Endothelial cell of umbilical vein (primary cell): ENCODE measurements around the gene DLG3. TPM values are rescaled to one million over a fixed set of nuclear protein-coding genes. Genes with fewer than 3 reads are reported as not detected.

Experiments
- BruUV-seq: library from RNA; stranded (reverse); fragments of 400-500 nt; replicated peaks from 2 replicates; lab custom pipeline; 2021; lab: Mats Ljungman, UMichigan
- CTCF ChIA-PET: fragments of 300-600, 350-600 bp; sonication (Branson Sonifier 250); formaldehyde crosslinking; loops from one replicate; lab custom pipeline; 2021; ENCODE audit warnings: antibody characterized with exemption, inconsistent platforms; lab: Charles Lee
- POLR2A ChIA-PET: fragments of 300-600, 350-600 bp; sonication (Branson Sonifier 250); formaldehyde crosslinking; loops from one replicate; lab custom pipeline; 2021; ENCODE audit warnings: antibody characterized with exemption, inconsistent platforms; lab: Charles Lee
- DNase-seq: peaks from one replicate; pipeline ENCODE4 v3.0.0-alpha.2; 2011; ENCODE audit warnings: low read depth, low spot score
- FAIRE-seq: peaks from 2 replicates; lab custom pipeline; 2011; peaks lifted over from hg19 to GRCh38; lab: Jason Lieb, UNC
- H2AFZ ChIP-seq: 2 replicates; pipeline ENCODE4 v1.6.0; 2012; ENCODE audit warnings: low read depth, low read length, control low read depth, inconsistent platforms
- H3K27ac ChIP-seq: 2 replicates; pipeline ENCODE4 v1.5.1; 2011; ENCODE audit warnings: low read depth, mild to moderate bottlenecking, control low read depth, low read length, moderate library complexity; ENCODE audit not compliant: insufficient read depth
- H3K27me3 ChIP-seq, 2 experiments: 2 replicates each; pipeline versions ENCODE4 v1.6.0 to v1.6.1; 2011; ENCODE audit warnings: low read length in 2 of 2, mixed read lengths in 1 of 2; ENCODE audit not compliant: control insufficient read depth in 2 of 2, insufficient read depth in 2 of 2
- H3K36me3 ChIP-seq, 2 experiments: 2 replicates in 1 of 2; 3 replicates in 1 of 2; pipeline ENCODE4 v1.5.1; 2011; ENCODE audit warnings: low read length in 2 of 2, mild to moderate bottlenecking in 1 of 2, moderate library complexity in 1 of 2; ENCODE audit not compliant: control insufficient read depth in 2 of 2, insufficient read depth in 2 of 2; ENCODE audit errors: extremely low read depth in 1 of 2
- H3K4me1 ChIP-seq: 3 replicates; pipeline ENCODE4 v1.5.1; 2011; ENCODE audit warnings: mild to moderate bottlenecking, low read length; ENCODE audit not compliant: control insufficient read depth, insufficient read depth; ENCODE audit errors: extremely low read depth
- H3K4me2 ChIP-seq: 2 replicates; pipeline ENCODE4 v1.6.1; 2011; ENCODE audit warnings: low read length, control low read depth, mixed read lengths; ENCODE audit not compliant: insufficient read depth
- H3K4me3 ChIP-seq, 3 experiments: fragments of 200-600 bp in 1 of 3; sonication (generic), shearing (Covaris generic) in 1 of 3; replicated peaks in 1 of 3; 2 replicates each; pipeline ENCODE4 v1.5.1; 2011 to 2016; ENCODE audit warnings: control low read depth in 3 of 3, low read length in 3 of 3, mild to moderate bottlenecking in 2 of 3, inconsistent platforms in 1 of 3, low read depth in 1 of 3, moderate library complexity in 1 of 3; ENCODE audit not compliant: insufficient read depth in 1 of 3
- H3K79me2 ChIP-seq: 2 replicates; pipeline ENCODE4 v1.6.0; 2012; ENCODE audit warnings: low read length, inconsistent platforms; ENCODE audit not compliant: control insufficient read depth, insufficient read depth
- H3K9ac ChIP-seq: replicated peaks from 2 replicates; pipeline ENCODE3; 2011; ENCODE audit warnings: low read length, control low read depth; ENCODE audit not compliant: insufficient read depth; ENCODE audit errors: extremely low read depth
- H3K9me1 ChIP-seq: replicated peaks from 3 replicates; pipeline ENCODE4 v1.6.0; 2011; ENCODE audit warnings: mild to moderate bottlenecking, low read length; ENCODE audit not compliant: control insufficient read depth, insufficient read depth; ENCODE audit errors: extremely low read depth
- H3K9me3 ChIP-seq: replicated peaks from 2 replicates; pipeline ENCODE4 v1.5.1; 2012; ENCODE audit warnings: low read length, inconsistent platforms; ENCODE audit not compliant: control insufficient read depth, insufficient read depth
- H4K20me1 ChIP-seq: replicated peaks from 2 replicates; pipeline ENCODE3; 2011; ENCODE audit warnings: mild to moderate bottlenecking, low read length; ENCODE audit not compliant: control insufficient read depth, insufficient read depth; ENCODE audit errors: extremely low read depth
- CTCF ChIP-seq, 2 donors: IDR thresholded peaks; 1 replicate in 1 of 2; 2 replicates in 1 of 2; pipeline ENCODE4 v1.5.1; 2011; ENCODE audit warnings: low read length in 2 of 2, mild to moderate bottlenecking in 2 of 2, moderate library complexity in 2 of 2, control low read depth in 1 of 2, inconsistent platforms in 1 of 2, low read depth in 1 of 2; ENCODE audit not compliant: insufficient read depth in 1 of 2; ENCODE audit errors: extremely low read depth in 1 of 2
- FOS ChIP-seq: IDR thresholded peaks from 2 replicates; pipeline ENCODE4 v1.6.1; 2011; ENCODE audit warnings: mild to moderate bottlenecking, low read length, moderate library complexity, borderline replicate concordance; ENCODE audit not compliant: insufficient read depth
- GATA2 ChIP-seq: IDR thresholded peaks from 2 replicates; pipeline ENCODE4 v1.7.0; 2011; ENCODE audit warnings: low read depth, mild to moderate bottlenecking, moderate library complexity, mixed read lengths, low read length; ENCODE audit not compliant: insufficient read length, insufficient read depth
- MAX ChIP-seq: IDR thresholded peaks from 2 replicates; pipeline ENCODE4 v1.6.1; 2011; ENCODE audit not compliant: insufficient read depth, insufficient read length
- POLR2A ChIP-seq: IDR thresholded peaks from 2 replicates; pipeline ENCODE4 v1.6.1; 2012; ENCODE audit warnings: low read depth, mild to moderate bottlenecking, control low read depth, low read length
- POLR2AphosphoS5 ChIP-seq: IDR thresholded peaks from 2 replicates; pipeline ENCODE4 v1.6.1; 2012; ENCODE audit warnings: low read depth, mild to moderate bottlenecking, control low read depth, low read length, moderate library complexity; ENCODE audit not compliant: insufficient read depth
- dilution Hi-C: fragments of 300-500 bp; cut with MboI; formaldehyde crosslinking; loops from one replicate; pipeline ENCODE4 v1.15.0; 2019; ENCODE audit warnings: low sequenced_read_pairs; ENCODE audit not compliant: extremely low pct_ligation_motif_present
- intact Hi-C: fragments of 100-400 bp; cut with micrococcal nuclease; formaldehyde crosslinking; loops from one replicate; pipeline ENCODE4 v1.10.0; 2022
- polyA plus RNA-seq, 4 experiments: library from polyadenylated mRNA; depleted of rRNA in 3 of 4; stranded (reverse) in 3 of 4; unstranded in 1 of 4; fragments of >200 nt; gene quantifications; 2 replicates each; pipeline versions ENCODE4 v1.2.1 to v1.2.3, GENCODE V29; 2011 to 2012; ENCODE audit warnings: missing spikeins in 1 of 4
- total RNA-seq: library from RNA; stranded (reverse); gene quantifications from 2 replicates; pipeline ENCODE4 v1.2.3, GENCODE V29; 2021

The DLG3 gene
- total and polyA plus RNA-seq, 2 donors (not counting 3 experiments of a cell fraction or from before 2014, with no cell fraction given): 1.2 to 3.2 TPM

GRCh38 chrX:70554523-70554922 is 109.9 kb downstream of the DLG3 start:
- intact Hi-C loops: loop anchor here (1.0 to 5.0 kb wide), 2 partner anchors 102 to 117 kb away; no protein-coding TSS in a partner anchor
- no peak for FAIRE-seq
- H3K4me3 ChIP-seq: no peak overlapping the region

GRCh38 chrX:70554948-70555347 is 110.3 kb downstream of the DLG3 start:
- intact Hi-C loops: loop anchor here (1.0 to 5.0 kb wide), 2 partner anchors 103 to 118 kb away; no protein-coding TSS in a partner anchor
- Histone ChIP-seq H4K20me1 (no peaks in the 10 kb centered on the region), H3K27ac (no peak overlapping the region), H3K27me3 (no peaks in the 10 kb centered on the region), H3K9ac (no peak overlapping the region), H3K36me3 (no peaks in the 10 kb centered on the region), H2AFZ (no peak overlapping the region), H3K4me3 (no peak overlapping the region), H3K4me1 (no peaks in the 10 kb centered on the region), H3K79me2 (no peaks in the 10 kb centered on the region), H3K9me1 (no peaks in the 10 kb centered on the region), H3K4me2 (no peak overlapping the region), H3K9me3 (no peaks in the 10 kb centered on the region)
- dilution Hi-C loops: no loop called here
- TF ChIP-seq MAX (no peak), CTCF (IDR thresholded peaks at IDR 0.05; ENCODE audit: extremely low read depth in 1 of 2, insufficient read depth in 1 of 2, low read depth in 1 of 2, low read length in 2 of 2) (no peak), GATA2 (no peak), POLR2A (no peak), POLR2AphosphoS5 (no peak)
- POLR2A ChIA-PET: no interaction called here
- FAIRE-seq (no peak), DNase-seq (no peak)
- no TSS peak for BruUV-seq
- CTCF ChIA-PET: no interaction called here

More at GRCh38 chrX:70554523-70554922, 109.9 kb downstream of the DLG3 start:
- no peak for TF ChIP-seq FOS
- no peak for TF ChIP-seq POLR2A
- Histone ChIP-seq H2AFZ (no peak overlapping the region), H3K79me2 (no peaks in the 10 kb centered on the region), H3K9me3 (no peaks in the 10 kb centered on the region), H3K27ac (no peak overlapping the region), H3K9ac (no peak overlapping the region), H3K4me2 (no peak overlapping the region), H4K20me1 (no peaks in the 10 kb centered on the region), H3K4me1 (no peaks in the 10 kb centered on the region), H3K36me3 (no peaks in the 10 kb centered on the region), H3K9me1 (no peaks in the 10 kb centered on the region), H3K27me3 (no peaks in the 10 kb centered on the region)
- POLR2A ChIA-PET: no interaction called here
- CTCF ChIA-PET: interaction anchor here (0.9 to 3.2 kb wide), 9 partner anchors 9 to 152 kb away, joined by 3 to 47 read pairs (median 4); no protein-coding TSS in a partner anchor
- no peak for DNase-seq
- dilution Hi-C loops: no loop called here
- no TSS peak for BruUV-seq
